Measurements from ENCODE around the gene ACAD11. TPM values are rescaled to one million over a fixed set of nuclear protein-coding genes. Genes with fewer than 3 reads are reported as not detected.

The ACAD11 gene
- total and polyA plus RNA-seq, 12 donors: 7.6 to 31.2 (median 22.2) TPM

- TF ChIP-seq CTCF (IDR thresholded peaks at IDR 0.05): no peak
- intact Hi-C loops (cut with DNase I): loop anchor here in 1 of 10 donors (5.0 kb wide), 1 partner anchor 35 kb away; no protein-coding TSS in a partner anchor
- no peaks in the 10 kb centered on the region for H3K4me1 ChIP-seq
- peaks cover 0 to 100% (median 51%) of the 10 kb centered on the region in 9 donors for H3K36me3 ChIP-seq
- H3K9me3 ChIP-seq: no peaks in the 10 kb centered on the region
- no peak for ATAC-seq
- H3K27me3 ChIP-seq: no peaks in the 10 kb centered on the region
- H3K4me3 ChIP-seq: no peak overlapping the region
- WGBS, 2 donors: 89 to 93% methylated on average over 3 of the region's 3 CpGs
- no peak overlapping the region for H3K27ac ChIP-seq
- no peak for DNase-seq
Observed at GRCh38 chr3:132522353-132522752, 137.3 kb downstream of the ACAD11 start.

- H3K4me1 ChIP-seq: no peaks in the 10 kb centered on the region
- H3K27ac ChIP-seq: no peak overlapping the region
- no peak for DNase-seq
- H3K9me3 ChIP-seq: no peaks in the 10 kb centered on the region
- no peak for TF ChIP-seq CTCF (IDR thresholded peaks at IDR 0.05)
- intact Hi-C loops (cut with DNase I): loop anchor here in 1 of 10 donors (5.0 kb wide), 1 partner anchor 35 kb away; no protein-coding TSS in a partner anchor
- ATAC-seq: no peak
- H3K4me3 ChIP-seq: no peak overlapping the region
- peaks cover 0 to 100% (median 51%) of the 10 kb centered on the region in 9 donors for H3K36me3 ChIP-seq
- 73 to 76% methylated on average over 5 of the region's 5 CpGs for WGBS, 2 donors
- no peaks in the 10 kb centered on the region for H3K27me3 ChIP-seq
Observed at GRCh38 chr3:132521901-132522300, 137.7 kb downstream of the ACAD11 start.

GRCh38 chr3:132519914-132520313 is 139.7 kb downstream of the ACAD11 start:
- peaks cover 0 to 100% (median 53%) of the 10 kb centered on the region in 9 donors for H3K36me3 ChIP-seq
- ATAC-seq (no peak), DNase-seq (no peak)
- no peaks in the 10 kb centered on the region for H3K9me3 ChIP-seq
- no peak overlapping the region for H3K4me3 ChIP-seq
- intact Hi-C loops (cut with DNase I): loop anchor here in 1 of 10 donors (5.0 kb wide), 1 partner anchor 33 kb away; no protein-coding TSS in a partner anchor
- 86 to 90% methylated on average over 5 of the region's 5 CpGs for WGBS, 2 donors
- H3K4me1 ChIP-seq: no peaks in the 10 kb centered on the region
- H3K27ac ChIP-seq: no peak overlapping the region
- H3K27me3 ChIP-seq: no peaks in the 10 kb centered on the region
- TF ChIP-seq CTCF (IDR thresholded peaks at IDR 0.05): no peak

- H3K27me3 ChIP-seq: no peaks in the 10 kb centered on the region
- DNase-seq: no peak
- TF ChIP-seq CTCF (IDR thresholded peaks at IDR 0.05): no peak
- H3K4me1 ChIP-seq: no peaks in the 10 kb centered on the region
- no peak for ATAC-seq
- no peak overlapping the region for H3K27ac ChIP-seq
- H3K36me3 ChIP-seq: peaks cover 0 to 100% (median 65%) of the 10 kb centered on the region in 9 donors
- no peak overlapping the region for H3K4me3 ChIP-seq
- no peaks in the 10 kb centered on the region for H3K9me3 ChIP-seq
- 95 to 96% methylated on average over 2 of the region's 2 CpGs for WGBS, 2 donors
- intact Hi-C loops (cut with DNase I): no loop called here
Observed at GRCh38 chr3:132517311-132517710, 142.3 kb downstream of the ACAD11 start.
